HG03175 (cell line): Measurements from ENCODE around the gene PBX3.

Source experiments
- ATAC-seq: cut with Tn5 transposase; IDR thresholded peaks from one replicate; pipeline ENCODE4 v1.9.1; 2021; ENCODE audit warnings: mild to moderate bottlenecking, moderate library complexity; ENCODE audit not compliant: unreplicated experiment

PBX3 gene

DNA sequence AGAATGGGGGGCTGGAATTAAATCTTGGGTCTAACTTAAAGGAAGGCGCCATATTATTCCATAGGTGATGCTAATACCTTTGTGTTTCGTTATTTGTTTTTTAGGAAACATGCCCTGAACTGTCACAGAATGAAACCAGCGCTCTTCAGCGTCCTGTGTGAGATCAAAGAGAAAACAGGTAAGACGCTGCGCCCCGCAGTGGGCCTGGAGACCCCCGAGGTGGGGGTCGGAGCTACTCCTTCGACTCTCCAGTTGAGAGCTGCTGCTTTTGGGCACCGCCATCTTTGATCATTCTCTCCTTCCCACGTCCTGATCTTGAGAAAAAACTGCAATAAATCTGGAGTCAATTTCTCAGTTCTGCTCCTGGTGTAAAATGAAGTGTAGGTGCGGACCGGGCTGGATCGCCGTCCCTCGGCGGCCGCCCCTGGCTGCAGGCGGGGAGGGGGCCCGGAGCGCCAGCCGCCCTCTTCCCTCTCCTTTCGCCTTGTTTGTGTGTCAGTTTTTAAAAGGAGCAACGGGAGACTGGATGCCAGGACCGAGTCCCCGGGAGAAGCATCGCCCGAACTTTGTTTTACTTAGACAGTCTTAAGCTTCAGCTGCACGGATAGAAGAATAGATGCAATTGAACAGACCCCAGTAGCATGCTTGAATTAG, 1.4 kb downstream of the PBX3 start:
- ATAC-seq, result no peak

DNA sequence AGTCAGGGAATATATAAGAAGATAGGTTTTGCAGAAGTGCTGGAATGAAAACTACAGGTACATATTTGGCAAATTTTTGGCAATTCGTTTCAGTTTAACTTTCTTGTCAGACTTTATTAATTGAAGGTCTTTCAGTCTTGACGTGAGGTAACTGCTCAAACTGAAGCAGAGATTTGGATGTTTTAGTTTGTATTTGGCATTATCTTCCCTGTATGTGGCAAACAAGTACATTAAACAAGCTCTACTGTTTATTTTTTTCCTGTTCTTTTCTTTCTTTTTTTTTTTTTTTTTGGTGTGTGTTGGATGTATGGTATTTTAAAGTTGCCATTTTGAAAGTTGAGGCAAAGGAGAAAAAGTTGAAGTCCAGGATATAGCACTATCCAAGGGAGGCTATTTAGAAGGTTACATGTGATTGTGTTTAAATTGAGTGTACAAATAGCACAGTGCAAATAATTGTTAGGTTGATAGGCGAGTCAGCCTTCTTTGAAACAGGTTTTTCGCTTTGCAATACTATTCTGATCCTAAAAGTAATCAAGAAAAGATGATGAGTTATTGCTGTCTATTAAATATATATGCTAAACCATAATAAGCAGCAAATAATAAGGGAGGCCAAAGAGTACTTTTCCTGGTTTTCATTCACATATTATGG, 2.2 kb downstream of the PBX3 start:
- ATAC-seq, result no peak

DNA sequence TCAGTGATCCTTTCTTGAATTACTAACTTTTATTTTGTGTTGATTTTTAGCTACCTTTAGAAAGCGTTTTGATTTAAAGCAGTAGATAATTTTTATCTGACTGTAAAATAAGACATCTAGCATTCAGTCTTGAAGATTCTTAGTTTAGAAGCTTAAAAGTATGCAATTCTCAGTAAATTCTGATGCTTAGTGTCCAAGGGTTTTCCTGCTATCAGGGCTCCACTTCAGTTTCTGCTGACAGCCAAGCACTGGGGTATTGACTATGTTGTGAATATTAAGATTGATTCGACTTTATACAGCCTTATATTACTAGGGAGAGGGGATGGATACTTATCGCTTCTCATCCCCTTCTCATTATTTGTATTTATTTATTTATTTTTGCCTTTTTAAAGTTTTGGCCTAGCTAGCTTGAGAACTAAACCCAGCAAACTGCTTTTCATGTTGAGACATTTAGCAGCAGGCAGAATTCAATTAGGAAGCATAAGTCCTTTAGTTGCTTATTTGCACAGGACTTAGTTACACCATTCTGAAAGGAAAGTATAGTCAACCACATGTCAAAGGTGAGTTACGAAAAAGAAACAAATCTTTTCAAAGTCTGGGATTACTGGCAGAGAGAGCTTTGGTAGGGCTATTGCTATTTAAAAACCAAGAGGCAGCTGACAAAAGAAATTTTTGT, 2.9 kb downstream of the PBX3 start:
- ATAC-seq, result no peak

DNA sequence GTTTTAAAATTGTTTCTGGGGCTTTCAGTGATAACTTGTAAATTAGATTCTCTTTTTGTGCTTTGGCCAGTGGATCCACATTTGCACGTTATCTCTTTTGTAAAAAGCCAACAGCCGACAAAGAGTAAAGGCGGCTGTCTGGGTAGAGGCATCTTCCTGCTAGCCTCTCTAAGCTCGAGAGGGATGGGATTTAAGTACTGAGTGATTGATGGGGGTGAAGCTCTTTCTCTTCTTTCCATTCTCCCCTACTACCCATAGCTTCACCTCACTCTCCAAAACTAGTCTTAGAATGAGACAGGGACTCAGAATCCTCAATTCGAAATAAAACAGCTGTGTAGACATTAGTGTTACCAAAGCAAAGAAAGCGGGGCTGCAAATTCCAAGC, 3.4 kb downstream of the PBX3 start:
- no peak for ATAC-seq

DNA sequence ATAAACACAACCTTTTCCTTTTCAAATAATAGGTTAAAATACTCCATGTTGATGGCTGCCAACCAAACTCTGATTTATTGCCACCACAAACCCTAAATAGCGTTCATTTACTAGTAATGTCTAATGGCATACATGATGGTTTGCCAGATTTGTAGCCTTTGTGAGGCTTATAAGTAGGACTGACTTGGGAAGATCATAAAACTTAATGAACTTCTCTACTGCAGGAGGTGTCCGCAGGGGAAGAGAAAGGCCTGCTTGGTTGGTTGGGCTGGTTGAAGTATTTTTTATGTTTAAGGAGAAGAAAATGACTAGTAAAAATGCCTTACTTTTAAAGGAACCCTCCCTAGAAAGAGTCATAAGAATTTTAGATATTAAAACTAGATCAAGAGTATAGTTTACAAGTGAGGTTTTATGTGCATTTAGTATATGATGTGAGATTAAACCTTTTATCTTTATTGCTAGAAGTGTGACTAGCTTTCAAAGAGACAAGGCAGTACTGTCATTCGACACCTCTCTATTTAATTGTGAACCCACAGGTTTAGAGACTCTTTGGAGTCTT, 5.0 kb downstream of the PBX3 start:
- no peak for ATAC-seq

DNA sequence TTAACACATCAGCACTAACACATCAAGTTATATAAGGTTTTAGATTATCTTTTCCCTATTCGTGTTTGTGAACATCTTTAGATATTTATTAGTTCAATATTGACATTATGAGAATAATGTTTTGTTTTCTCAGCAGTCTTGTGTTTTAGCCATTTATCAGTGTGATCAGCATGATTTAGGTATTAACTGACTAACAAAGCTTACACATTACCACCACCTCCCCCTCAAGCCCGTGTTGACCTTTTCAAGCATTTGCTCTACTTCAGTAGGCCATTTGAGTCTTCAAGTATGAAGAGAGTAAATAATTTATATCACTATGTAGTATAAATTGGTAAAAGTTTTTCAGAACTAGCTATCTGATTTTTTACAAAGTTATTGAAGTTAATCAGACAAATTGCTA, 6.9 kb downstream of the PBX3 start:
- no peak for ATAC-seq

DNA sequence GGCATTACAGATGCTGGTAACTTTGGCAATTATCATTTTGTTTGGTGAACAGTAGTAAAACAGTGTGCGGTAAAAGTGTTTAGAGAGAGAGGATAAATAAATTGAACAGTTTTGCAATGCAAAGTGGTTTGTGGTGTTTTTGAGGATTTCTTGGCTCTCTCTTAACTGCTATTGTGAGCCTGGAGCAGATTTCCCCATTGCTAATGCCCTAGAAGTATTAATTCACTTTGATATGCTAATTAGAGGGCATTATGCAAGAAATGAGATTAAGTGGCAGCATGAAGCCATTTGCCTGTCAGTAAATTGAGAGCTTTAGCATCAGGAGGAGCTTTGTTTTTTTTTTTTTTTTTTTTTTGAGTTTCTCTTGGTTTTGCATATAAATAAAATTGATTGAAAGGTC, 8.2 kb downstream of the PBX3 start:
- ATAC-seq, result no peak

DNA sequence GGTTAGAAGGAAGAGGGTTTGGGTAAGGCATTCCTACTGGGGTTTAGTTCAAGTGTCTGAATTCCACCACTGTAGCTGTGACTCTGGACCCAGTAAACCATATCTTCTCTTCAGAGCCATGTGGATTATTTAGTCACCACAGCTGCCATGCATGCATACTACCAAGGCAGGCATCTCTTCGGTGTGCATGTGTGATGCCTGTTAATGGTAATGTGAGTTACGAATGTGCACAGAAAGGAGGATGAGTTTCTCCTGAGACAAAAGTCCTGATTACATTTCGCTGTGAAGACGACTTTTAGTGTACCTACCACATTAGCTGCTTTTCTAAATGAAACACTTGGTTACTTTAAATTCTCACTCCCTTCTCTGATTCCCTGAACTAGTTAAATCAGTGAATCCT, 9.3 kb downstream of the PBX3 start:
- no peak for ATAC-seq

DNA sequence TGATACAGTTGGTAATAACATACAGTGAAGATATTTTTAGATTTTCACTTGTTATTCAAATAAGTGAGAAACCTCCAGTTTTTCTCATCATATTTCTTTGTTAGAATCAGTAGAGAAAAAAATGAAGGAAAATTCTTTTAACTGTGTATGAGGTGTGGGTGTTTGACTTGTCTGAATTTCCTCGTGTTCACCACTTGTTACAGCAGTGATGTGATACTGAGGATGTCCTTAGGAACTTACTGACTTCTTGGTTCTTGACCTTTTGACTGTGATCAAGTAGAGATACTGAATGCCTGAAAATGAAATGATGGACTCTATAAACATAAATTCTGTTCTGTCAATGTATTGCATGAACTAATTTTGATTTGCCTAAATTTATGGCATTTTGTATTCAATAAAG, 10.7 kb downstream of the PBX3 start:
- no peak for ATAC-seq

DNA sequence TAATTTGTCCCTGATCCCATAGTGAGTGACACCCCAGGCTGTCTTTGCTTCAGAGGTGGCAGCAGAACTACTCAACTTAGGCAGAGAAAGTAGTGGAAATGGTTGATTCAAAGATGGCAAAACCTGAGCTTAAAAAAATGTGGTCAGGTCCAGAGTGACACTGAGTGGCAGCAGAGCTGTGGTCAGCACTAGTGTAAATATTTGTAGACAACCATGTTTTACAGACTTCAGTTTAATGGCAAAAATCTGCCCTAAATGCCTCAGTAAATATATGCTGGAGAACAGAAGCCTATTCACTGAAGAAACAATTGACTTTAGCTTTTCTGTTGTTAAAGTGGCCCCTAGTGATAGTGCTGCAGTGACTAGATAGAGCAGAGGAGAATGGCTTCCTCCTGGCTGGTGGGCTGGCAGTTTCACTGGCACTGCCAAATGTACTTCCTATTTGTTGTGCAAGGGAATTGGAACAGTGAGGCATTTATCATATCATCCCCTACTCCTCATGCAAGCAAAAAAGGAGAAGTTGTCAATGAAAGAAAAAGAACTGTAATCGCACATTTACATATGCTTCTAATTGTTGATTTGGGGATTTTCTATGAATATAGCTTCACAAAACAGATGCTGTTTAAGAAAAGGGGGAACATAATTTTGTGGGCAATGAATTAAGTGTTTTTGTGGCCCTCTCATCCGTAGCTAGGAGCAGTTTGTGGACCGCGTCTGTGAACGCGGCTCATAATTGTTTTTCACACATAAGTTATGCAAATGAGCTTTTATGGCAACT, 12.0 kb downstream of the PBX3 start:
- no peak for ATAC-seq

DNA sequence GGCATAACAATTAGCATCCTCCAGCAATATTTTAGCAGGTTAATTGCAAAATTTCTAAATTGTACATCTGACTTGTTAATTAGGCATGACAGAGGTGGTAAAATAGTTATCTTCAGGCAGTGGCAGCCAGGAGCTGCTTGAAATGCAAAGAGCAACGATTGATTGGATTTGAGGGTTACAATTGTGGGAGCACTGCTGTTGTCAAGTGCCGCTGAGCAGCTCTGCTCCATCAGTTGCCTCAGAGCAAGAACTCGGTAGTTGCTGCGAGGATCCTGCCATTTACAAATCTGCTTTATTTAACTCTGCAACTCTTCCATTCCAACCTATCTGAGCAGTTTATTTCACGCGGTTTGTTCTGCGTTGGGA, 12.6 kb downstream of the PBX3 start:
- no peak for ATAC-seq

DNA sequence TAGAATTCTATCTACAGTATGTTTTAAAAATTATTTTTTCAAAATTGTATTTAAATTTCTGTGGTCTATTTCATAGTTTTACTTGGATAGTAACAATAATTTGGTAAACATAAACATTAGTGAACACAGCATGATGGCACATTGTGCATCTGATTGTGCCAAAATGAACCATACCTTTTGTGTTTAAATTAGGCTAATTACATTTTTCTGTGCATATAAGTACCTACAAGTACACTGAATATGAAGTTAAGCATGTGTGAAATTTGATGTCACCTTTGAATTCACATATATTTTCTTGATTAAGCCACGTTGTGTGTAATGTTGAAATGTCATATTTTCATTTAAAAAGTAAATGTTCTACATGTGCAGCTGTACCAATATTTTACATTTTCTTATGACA, 13.4 kb downstream of the PBX3 start:
- no peak for ATAC-seq

DNA sequence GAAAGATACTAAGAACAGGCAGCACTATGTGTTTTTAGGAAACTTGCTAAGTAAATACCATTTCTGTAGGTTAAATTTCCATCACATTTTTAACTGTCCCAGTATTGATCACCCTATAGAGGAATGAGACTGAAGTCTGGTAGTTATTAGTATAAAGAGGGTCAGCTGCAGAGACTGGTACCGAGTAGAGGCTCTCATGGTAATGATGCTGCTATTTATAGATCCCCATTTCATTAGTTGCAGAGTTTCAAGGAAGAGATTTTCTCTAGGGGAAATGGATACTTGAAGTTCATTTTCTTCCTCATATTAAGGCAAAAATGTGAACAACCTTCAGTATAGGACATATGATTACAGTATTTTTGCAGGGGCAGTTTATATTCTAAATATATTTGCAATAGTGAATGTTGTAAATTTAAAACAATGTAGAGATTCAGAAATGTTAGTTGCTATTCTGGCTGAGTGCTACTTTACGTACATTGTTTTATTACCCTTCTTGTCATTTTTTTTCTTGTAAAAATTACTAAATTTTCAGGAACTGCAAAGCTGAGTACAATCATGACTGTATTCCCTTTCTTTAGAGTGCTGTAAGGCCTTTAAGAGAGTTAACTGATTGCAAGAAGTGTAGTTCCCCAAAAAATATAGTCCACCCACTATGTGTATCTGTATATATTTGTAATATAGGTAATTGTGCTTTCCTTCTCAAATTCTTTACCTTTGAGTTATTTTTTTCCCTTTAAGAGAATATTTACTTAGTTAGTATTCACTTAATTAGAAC, 14.7 kb downstream of the PBX3 start:
- no peak for ATAC-seq

DNA sequence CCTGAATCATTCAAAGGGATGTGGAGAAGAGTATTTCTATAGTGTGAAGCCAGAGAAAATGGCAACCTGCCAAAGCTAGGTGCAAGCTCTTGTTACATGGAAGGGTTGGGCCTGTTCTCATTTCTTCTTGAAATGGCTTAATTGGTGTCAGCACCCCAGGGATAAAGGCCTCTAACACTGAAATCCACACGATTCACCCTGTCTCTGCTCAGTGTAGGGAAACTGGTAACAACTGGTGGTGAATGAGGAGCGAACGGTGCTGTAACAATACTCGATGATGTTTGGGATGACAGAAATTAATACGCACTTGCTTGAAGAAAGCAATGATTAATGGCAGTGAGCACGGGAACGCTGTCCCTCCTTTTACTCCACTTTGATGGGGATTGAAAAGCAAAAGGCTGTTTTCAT, 16.2 kb downstream of the PBX3 start:
- ATAC-seq, result no peak

DNA sequence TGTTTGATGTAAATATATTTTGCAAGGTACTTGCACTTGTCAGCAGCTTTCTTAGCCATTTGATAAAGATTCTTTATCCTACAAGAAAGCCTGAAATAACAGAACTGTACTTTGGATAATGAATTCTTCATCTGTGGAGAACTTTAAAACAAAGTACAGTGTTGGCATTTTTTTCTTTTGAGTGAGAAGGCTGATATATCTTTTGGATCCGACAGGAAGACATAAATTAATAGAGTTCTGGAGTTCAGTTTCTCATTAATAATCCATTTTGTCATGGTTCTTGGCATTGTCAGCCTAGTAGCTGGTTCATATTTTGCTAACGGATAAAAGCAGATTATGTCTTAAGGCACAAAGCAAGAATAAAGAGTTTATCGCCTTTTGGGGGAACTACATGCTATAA, 17.0 kb downstream of the PBX3 start:
- no peak for ATAC-seq

DNA sequence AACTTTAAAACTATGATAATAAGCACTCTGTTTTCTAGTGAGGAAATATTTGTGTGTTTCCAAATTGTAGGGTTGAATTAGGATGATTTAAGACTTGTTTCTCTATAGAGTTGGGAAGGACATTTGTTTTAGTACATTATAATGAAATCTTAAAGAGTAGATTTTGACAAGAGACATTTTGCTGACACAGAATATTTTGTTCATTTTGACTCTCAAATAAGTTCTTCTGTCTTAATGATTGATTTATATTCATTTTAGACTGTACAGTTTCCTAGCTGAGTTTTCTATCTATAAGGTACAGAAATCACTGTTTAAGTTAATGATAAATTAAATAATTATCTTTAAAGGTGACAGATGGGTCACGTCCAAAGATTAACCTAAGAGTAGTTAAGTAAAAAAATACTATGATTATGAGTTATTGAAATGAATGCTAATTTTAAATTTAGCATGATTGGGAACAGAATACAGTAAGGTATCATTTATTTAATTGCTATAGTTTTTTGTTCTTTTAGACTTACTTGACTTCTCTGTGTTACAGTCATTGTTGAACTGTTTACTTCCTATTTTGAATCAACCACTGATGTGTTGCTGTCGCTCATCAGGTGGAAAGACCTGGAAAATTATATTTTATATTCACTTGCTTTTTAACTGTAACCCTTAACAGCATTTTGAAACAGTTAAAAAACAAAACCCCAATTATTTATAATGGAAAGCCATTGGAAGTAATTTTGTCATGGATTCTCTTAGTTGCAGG, 19.5 kb downstream of the PBX3 start:
- ATAC-seq, result no peak

DNA sequence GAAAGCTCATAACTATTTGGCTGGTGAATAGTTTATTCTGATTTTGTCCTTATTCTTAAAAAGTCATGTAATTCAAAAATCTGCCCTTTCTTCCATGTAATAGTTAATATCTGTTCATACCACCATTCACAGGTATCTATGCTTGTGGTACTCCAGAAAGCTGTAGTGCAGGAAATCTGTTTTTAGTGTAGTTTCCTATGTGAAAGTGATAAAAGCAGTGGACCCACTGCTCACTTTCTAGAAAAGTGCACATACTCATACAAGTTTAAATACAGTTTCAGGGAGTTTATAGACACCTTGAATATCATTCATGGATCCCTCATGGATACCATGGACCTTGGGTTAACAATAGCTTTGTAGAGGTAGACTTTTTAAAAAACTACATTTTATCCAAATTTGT, 20.2 kb downstream of the PBX3 start:
- ATAC-seq, result peak; percentile 68

DNA sequence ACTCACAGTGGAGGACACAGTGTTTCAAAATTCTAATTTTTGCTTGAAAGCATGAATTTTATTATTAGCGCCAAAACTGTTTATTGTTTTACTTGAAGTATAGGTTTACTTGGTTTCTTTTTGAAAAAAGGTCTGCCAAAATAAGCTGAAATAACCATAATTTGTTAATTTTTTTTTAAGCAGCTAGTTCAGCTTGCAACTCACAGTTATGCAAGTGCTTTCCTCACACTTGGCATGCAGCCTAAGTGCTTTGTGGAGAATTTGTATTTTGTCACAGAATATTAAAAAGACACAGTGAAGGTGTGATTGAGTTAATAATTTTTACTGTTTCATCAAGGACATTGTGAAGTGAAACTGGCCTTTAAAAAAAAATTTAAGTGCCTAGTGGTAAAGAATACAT, 21.6 kb downstream of the PBX3 start:
- no peak for ATAC-seq

DNA sequence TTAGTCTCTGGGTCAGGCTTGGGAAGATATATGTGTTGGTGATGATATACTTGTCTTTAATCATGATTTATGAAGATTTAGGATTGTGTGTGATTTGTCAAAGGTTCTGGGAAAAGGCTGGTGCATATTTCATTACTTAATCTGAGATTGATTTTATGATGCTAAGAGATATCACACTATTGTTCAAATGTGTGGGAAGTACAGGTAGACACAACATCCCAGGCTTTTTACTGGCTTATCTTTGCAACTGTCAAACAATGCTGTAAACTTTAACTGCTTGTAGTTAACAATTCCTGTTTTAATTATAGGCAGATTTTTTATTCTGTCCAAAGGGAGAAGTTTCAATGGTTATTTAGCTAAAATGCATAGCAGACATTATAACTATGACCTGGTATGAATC, 23.9 kb downstream of the PBX3 start:
- no peak for ATAC-seq

DNA sequence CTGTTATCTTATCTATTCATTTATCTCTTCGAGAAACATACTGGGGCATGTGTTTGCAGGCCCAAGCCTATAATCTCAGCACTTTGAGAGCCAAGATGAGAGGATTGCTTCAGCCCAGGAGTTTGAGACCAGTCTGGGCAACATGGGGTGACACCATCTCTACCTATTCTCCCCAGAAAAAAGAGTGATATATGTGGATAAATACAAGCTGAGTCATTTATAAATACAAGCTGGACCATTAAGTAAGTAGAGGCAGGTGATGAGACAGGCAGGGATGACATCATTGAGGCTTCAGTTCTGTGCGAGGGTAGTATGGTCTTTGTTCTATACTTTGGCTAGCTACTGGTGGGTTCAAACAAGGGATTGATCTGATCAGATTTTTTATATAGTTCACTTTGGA, 25.6 kb downstream of the PBX3 start:
- ATAC-seq, result no peak
